ENCODE data around the gene SEC31B.
A peak's percentile ranks its signal among the peaks of the same experiment; 100 is the strongest.

Gene SEC31B

GRCh38 chr10:100520811-100521210 is 1.1 kb upstream of the SEC31B start:
- TF ChIP-seq CREB1 (IDR thresholded peaks at IDR 0.05; ENCODE audit: low read depth): no peak
- no peak for TF ChIP-seq TAF1 (IDR thresholded peaks at IDR 0.05; ENCODE audit: low read depth)
- TF ChIP-seq YY1 (IDR thresholded peaks at IDR 0.05; ENCODE audit: low read depth): no peak
- TF ChIP-seq USF1 (IDR thresholded peaks at IDR 0.05): no peak
- TF ChIP-seq REST (IDR thresholded peaks at IDR 0.05; ENCODE audit: low read depth): no peak
- no peak for TF ChIP-seq ZBTB7A (IDR thresholded peaks at IDR 0.05; ENCODE audit: low read depth)
- TF ChIP-seq TEAD4 (IDR thresholded peaks at IDR 0.05): no peak
- no peak for TF ChIP-seq MAX (IDR thresholded peaks at IDR 0.05)
- no peak for TF ChIP-seq EGR1 (IDR thresholded peaks at IDR 0.05)

GRCh38 chr10:100518761-100519241 is 860 bp downstream of the SEC31B start:
- TF ChIP-seq TCF12 (IDR thresholded peaks at IDR 0.05; ENCODE audit: low read depth) (no peak), RAD21 (IDR thresholded peaks at IDR 0.05; ENCODE audit: low read depth) (peak; percentile 58), ZBTB7A (IDR thresholded peaks at IDR 0.05; ENCODE audit: low read depth) (no peak), REST (IDR thresholded peaks at IDR 0.05; ENCODE audit: low read depth) (no peak)

GRCh38 chr10:100516847-100517246 is 2.8 kb downstream of the SEC31B start:
- no peak for TF ChIP-seq FOXM1 (IDR thresholded peaks at IDR 0.05; ENCODE audit: borderline replicate concordance, low read depth)
- peak; percentile 14; the same call in 1 of the 2 replicates for TF ChIP-seq RAD21 (IDR thresholded peaks at IDR 0.05; ENCODE audit: low read depth)
- no peak for TF ChIP-seq CEBPB (IDR thresholded peaks at IDR 0.05)
- TF ChIP-seq CREB1 (IDR thresholded peaks at IDR 0.05; ENCODE audit: low read depth): no peak
- TF ChIP-seq REST (IDR thresholded peaks at IDR 0.05; ENCODE audit: low read depth): no peak
- TF ChIP-seq USF1 (IDR thresholded peaks at IDR 0.05): no peak
- no peak for TF ChIP-seq EGR1 (IDR thresholded peaks at IDR 0.05)
- TF ChIP-seq NFIC (IDR thresholded peaks at IDR 0.05): no peak
- no peak for TF ChIP-seq ZBTB7A (IDR thresholded peaks at IDR 0.05; ENCODE audit: low read depth)

GRCh38 chr10:100515612-100516011 is 4.0 kb downstream of the SEC31B start:
- TF ChIP-seq TEAD4 (IDR thresholded peaks at IDR 0.05): no peak
- no peak for TF ChIP-seq YY1 (IDR thresholded peaks at IDR 0.05; ENCODE audit: low read depth)
- no peak for TF ChIP-seq CREB1 (IDR thresholded peaks at IDR 0.05; ENCODE audit: low read depth)
- no peak for TF ChIP-seq REST (IDR thresholded peaks at IDR 0.05; ENCODE audit: low read depth)
- TF ChIP-seq TAF1 (IDR thresholded peaks at IDR 0.05; ENCODE audit: low read depth): no peak
- TF ChIP-seq FOXM1 (IDR thresholded peaks at IDR 0.05; ENCODE audit: borderline replicate concordance, low read depth): no peak
- TF ChIP-seq NFIC (IDR thresholded peaks at IDR 0.05): no peak
- no peak for TF ChIP-seq EGR1 (IDR thresholded peaks at IDR 0.05)
- no peak for TF ChIP-seq RAD21 (IDR thresholded peaks at IDR 0.05; ENCODE audit: low read depth)
- TF ChIP-seq MAX (IDR thresholded peaks at IDR 0.05): no peak
- no peak for TF ChIP-seq EP300 (IDR thresholded peaks at IDR 0.05; ENCODE audit: borderline replicate concordance)
- no peak for TF ChIP-seq ZBTB7A (IDR thresholded peaks at IDR 0.05; ENCODE audit: low read depth)
- no peak for TF ChIP-seq TCF12 (IDR thresholded peaks at IDR 0.05; ENCODE audit: low read depth)
- no peak for TF ChIP-seq CEBPB (IDR thresholded peaks at IDR 0.05)

Measured in Ishikawa (cell line).